Ascending aorta (tissue), 2 donors: ENCODE measurements around the gene SCO2. TPM values are rescaled to one million over a fixed set of nuclear protein-coding genes. Genes with fewer than 3 reads are reported as not detected.

Experiments
- DNase-seq, 2 donors: peaks; one replicate each; pipeline ENCODE4 v3.0.0-alpha.2; 2019; ENCODE audit warnings: low spot score in 2 of 2
- H3K27ac ChIP-seq, 2 donors: fragments of 200-600 bp; sonication (generic); one replicate each; pipeline ENCODE4 v1.5.1; 2016 to 2017; ENCODE audit warnings: mild to moderate bottlenecking in 1 of 2
- H3K27me3 ChIP-seq: fragments of 200-600 bp; sonication (generic); one replicate; pipeline ENCODE4 v1.5.1; 2017
- H3K36me3 ChIP-seq, 2 donors: fragments of 200-600 bp; sonication (generic); one replicate each; pipeline ENCODE4 v1.5.1; 2016
- H3K4me1 ChIP-seq, 2 donors: fragments of 200-600 bp; sonication (generic); one replicate each; pipeline ENCODE4 v1.5.1; 2016 to 2017; ENCODE audit warnings: mild to moderate bottlenecking in 1 of 2
- H3K4me3 ChIP-seq, 2 donors: fragments of 200-600 bp; sonication (generic); one replicate each; pipeline ENCODE4 v1.5.1; 2016 to 2017; ENCODE audit warnings: mild to moderate bottlenecking in 1 of 2
- H3K9me3 ChIP-seq, 2 donors: fragments of 200-600 bp; sonication (generic); one replicate each; pipeline ENCODE4 v1.5.1; 2016
- intact Hi-C: fragments of 100-400 bp; cut with DNase I; formaldehyde crosslinking; loops from one replicate; pipeline ENCODE4 v1.15.1; 2023
- total RNA-seq: library from RNA; depleted of rRNA; stranded (reverse); fragments of >200 nt; gene quantifications from one replicate; pipeline ENCODE4 v1.1.0, GENCODE V29; 2016
- TF ChIP-seq, protein P1 (sequence below), 3 experiments: fragments of 200-600 bp in 2 of 3; fragments of 450-650 bp in 1 of 3; sonication (generic) in 2 of 3; IDR thresholded peaks; one replicate each; pipeline ENCODE4 v1.5.1; 2016 to 2019; ENCODE audit warnings: antibody characterized with exemption in 3 of 3, mild to moderate bottlenecking in 1 of 3, moderate library complexity in 1 of 3

Gene SCO2
- total RNA-seq, 1 donor from 2014 or later = not detected

DNA sequence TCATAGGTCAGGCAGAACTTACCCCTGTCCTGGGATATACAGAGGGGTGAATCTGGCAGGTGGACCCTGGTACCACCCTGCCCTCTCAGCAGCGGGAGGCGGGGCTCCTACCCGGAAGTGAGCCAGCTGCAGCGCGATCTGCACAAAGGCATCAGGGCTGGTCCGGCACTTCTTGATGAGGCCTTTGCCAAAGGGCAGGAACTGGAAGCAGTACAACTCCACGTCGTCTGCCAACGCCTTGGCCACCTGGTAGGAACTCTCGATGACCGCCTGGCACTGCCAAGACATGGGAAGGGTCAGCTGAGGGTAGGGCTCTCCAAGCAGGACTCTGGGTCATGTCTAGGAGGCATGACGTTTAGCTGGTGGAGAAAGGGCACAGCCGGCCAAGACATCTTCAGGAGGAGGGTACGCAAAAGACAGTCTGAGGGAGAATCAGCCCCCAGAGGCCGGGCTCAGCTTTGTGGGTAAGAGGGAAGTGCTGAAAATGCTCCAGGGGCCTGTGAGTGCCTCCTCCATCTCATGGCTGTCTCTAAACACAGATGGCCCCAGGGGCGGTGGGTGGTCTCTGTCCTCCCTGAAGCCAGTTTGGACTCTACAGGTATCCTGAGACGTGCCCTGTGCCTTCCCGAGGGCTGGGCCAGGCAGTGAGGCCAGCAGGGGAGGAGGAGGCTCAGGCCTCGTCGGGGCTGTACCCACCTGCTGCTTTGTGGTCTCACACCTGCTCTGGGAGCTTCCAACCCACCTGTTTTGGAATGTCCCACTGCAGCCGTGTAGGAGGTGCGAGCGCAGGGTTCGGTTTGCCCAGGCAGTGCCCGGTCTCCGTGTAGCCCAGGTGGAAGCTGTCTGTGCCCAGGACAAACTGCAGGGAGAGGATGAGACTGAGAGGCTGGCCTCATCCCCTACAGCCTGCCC is 46.1 kb upstream of the SCO2 start:
- Histone ChIP-seq H3K27me3 (no peaks in the 10 kb centered on the region), H3K9me3 (no peaks in the 10 kb centered on the region), H3K27ac (no peak overlapping the region), H3K4me1 (no peaks in the 10 kb centered on the region), H3K4me3 (no peak overlapping the region), H3K36me3 (no peaks in the 10 kb centered on the region)
- intact Hi-C loops = no loop called here
- TF ChIP-seq, protein P1, sequence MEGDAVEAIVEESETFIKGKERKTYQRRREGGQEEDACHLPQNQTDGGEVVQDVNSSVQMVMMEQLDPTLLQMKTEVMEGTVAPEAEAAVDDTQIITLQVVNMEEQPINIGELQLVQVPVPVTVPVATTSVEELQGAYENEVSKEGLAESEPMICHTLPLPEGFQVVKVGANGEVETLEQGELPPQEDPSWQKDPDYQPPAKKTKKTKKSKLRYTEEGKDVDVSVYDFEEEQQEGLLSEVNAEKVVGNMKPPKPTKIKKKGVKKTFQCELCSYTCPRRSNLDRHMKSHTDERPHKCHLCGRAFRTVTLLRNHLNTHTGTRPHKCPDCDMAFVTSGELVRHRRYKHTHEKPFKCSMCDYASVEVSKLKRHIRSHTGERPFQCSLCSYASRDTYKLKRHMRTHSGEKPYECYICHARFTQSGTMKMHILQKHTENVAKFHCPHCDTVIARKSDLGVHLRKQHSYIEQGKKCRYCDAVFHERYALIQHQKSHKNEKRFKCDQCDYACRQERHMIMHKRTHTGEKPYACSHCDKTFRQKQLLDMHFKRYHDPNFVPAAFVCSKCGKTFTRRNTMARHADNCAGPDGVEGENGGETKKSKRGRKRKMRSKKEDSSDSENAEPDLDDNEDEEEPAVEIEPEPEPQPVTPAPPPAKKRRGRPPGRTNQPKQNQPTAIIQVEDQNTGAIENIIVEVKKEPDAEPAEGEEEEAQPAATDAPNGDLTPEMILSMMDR (IDR thresholded peaks at IDR 0.05) = no peak
- DNase-seq = no peak

DNA sequence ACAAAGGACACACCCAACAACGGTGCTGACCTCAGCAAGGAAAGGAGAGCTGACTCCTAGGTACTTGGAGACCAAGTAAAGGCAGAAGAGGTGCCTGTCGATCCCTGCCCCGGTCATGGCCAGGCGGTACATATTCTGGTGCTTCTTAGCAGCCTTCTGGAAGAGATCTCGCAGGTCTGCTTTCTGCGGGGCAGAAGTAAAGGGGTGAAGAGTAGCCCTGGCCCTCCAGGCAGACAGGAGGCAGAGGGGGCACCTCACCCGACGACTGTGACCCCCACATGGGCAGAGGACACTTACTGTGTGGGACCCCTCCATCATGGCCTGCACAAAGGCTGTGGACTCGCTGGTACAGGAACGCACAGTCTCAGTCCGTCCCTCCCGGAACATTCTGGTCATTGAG is 45.5 kb upstream of the SCO2 start:
- H3K36me3 ChIP-seq = no peaks in the 10 kb centered on the region
- H3K27me3 ChIP-seq = no peaks in the 10 kb centered on the region
- TF ChIP-seq, protein P1 (IDR thresholded peaks at IDR 0.05) = no peak
- no peak overlapping the region for H3K27ac ChIP-seq
- no peak overlapping the region for H3K4me3 ChIP-seq
- no peaks in the 10 kb centered on the region for H3K9me3 ChIP-seq
- no peak for DNase-seq
- intact Hi-C loops = no loop called here
- no peaks in the 10 kb centered on the region for H3K4me1 ChIP-seq

DNA sequence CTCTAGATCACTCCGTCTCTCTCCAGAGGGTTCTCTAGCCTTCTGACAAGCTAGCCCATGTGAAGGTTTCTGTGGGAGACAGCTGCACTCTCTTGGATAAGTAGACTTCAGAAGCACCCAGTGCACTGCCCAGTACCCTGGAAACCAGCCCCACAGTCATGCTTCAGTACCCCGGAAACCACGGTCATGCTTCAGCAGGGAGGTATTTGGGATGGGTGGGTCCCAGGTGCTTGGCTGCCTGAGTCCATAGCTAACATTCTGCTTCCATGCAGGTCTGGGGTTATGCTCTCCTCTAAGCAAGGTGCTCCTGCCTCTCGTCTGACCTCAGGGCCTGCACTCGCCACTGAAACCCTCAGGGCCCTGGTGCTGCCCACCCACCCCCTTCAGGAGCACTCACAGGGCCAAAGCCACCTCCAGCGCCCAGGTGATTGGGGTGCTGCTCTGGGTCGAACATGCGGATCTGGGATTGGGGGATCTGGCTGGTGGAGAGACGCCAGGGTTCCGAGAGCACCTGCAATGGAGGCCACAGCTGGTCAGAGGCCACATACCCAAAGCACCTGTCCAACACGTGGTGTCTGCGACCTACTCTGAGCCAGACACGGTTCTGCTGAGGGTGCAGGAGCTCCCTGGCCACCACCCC is 44.6 kb upstream of the SCO2 start:
- TF ChIP-seq, protein P1 (IDR thresholded peaks at IDR 0.05) = no peak
- H3K4me3 ChIP-seq = no peak overlapping the region
- DNase-seq = no peak
- H3K27ac ChIP-seq = no peak overlapping the region
- H3K27me3 ChIP-seq = no peaks in the 10 kb centered on the region
- H3K9me3 ChIP-seq = no peaks in the 10 kb centered on the region
- no peaks in the 10 kb centered on the region for H3K36me3 ChIP-seq
- no peaks in the 10 kb centered on the region for H3K4me1 ChIP-seq
- intact Hi-C loops = no loop called here

DNA sequence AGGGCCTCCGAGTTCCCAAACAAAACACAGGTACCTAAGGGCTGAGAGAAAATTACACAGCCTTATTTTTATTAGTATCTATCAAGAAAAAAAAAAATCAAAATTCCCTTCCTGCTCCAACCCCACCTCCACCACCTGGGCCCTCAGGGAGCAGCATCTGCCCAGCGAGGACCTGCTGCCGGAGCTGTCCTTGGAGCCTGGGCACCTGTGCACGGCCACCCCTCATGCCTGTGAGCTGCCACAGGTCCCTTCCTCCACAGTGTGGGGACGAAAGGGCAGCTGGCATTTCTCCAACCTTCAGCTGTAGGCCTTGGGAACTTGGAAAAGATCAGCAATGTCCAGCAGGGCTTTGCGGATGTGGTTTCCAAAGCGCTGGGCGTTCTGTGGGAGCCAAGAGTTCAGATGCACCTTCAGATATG is 43.7 kb upstream of the SCO2 start:
- Histone ChIP-seq H3K9me3 (no peaks in the 10 kb centered on the region), H3K27ac (no peak overlapping the region), H3K36me3 (no peaks in the 10 kb centered on the region), H3K4me3 (no peak overlapping the region), H3K27me3 (no peaks in the 10 kb centered on the region), H3K4me1 (no peaks in the 10 kb centered on the region)
- no peak for DNase-seq
- intact Hi-C loops = no loop called here
- TF ChIP-seq, protein P1 (IDR thresholded peaks at IDR 0.05) = no peak

DNA sequence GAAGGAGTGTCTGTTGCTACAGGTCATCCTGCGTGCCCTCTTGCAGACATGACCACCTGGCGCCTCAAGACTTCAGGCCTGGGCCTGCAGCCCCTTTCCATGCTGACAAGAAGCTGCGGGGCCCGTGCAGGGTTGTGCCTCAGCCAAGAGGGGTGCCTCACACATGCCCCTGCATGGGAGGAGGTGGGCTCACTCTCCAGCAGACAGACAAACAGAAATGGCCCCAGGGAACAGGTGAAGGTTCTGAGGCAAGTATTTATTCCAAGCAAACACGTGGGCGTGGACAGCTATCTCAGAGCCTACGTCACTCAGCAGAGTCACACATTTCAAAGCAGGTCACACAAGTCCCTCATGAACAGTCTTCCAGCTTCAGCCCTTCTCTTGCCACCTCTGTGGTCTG is 43.2 kb upstream of the SCO2 start:
- Histone ChIP-seq H3K4me1 (peaks cover 0 to 2% of the 10 kb centered on the region in 2 donors), H3K4me3 (no peak overlapping the region), H3K9me3 (no peaks in the 10 kb centered on the region), H3K36me3 (no peaks in the 10 kb centered on the region), H3K27ac (no peak overlapping the region), H3K27me3 (no peaks in the 10 kb centered on the region)
- TF ChIP-seq, protein P1 (IDR thresholded peaks at IDR 0.05) = no peak
- DNase-seq = no peak
- intact Hi-C loops = no loop called here
